BJ (cell line): ENCODE measurements around the gene NUP50. TPM values are rescaled to one million over a fixed set of nuclear protein-coding genes. Genes with fewer than 3 reads are reported as not detected.

Experiments
- CTCF ChIA-PET: fragments of 350-600 bp; formaldehyde crosslinking; extraction: SDS; loops from one replicate; lab custom pipeline; 2021; ENCODE audit warnings: antibody characterized with exemption, inconsistent platforms; lab: Yijun Ruan, JAX
- POLR2A ChIA-PET: fragments of 300-600 bp; sonication (Branson Sonifier 250); formaldehyde crosslinking; extraction: SDS; loops from one replicate; lab custom pipeline; 2021; ENCODE audit warnings: antibody characterized with exemption; lab: Charles Lee
- DNase-seq: peaks from one replicate; pipeline ENCODE4 v3.0.0-alpha.2; 2011; ENCODE audit warnings: low read depth
- H3K27me3 ChIP-seq: 2 replicates; pipeline ENCODE4 v1.6.0; 2011; ENCODE audit warnings: low read length; ENCODE audit not compliant: control insufficient read depth, insufficient read depth
- H3K36me3 ChIP-seq: 2 replicates; pipeline ENCODE4 v1.5.1; 2011; ENCODE audit warnings: low read length; ENCODE audit not compliant: control insufficient read depth, insufficient read depth
- H3K4me3 ChIP-seq: 2 replicates; pipeline ENCODE4 v1.5.1; 2011; ENCODE audit warnings: low read depth, mild to moderate bottlenecking, control low read depth, low read length
- polyA plus RNA-seq: library from polyadenylated mRNA; depleted of rRNA; stranded (reverse); fragments of >200 nt; gene quantifications from 2 replicates; pipeline ENCODE4 v1.2.3, GENCODE V29; 2011
- TF ChIP-seq, protein P1 (sequence below): IDR thresholded peaks from 2 replicates; pipeline ENCODE4 v1.5.1; 2011; ENCODE audit warnings: low read depth, mild to moderate bottlenecking, control low read depth, inconsistent platforms, low read length, moderate library complexity; ENCODE audit not compliant: insufficient read depth

Gene NUP50
- polyA plus RNA-seq, 1 experiment, result 12.4 TPM

- Histone ChIP-seq H3K36me3 (peaks cover 50% of the 10 kb centered on the region), H3K4me3 (no peak overlapping the region), H3K27me3 (no peaks in the 10 kb centered on the region)
- ChIA-PET POLR2A (no interaction called here), CTCF (no interaction called here)
- TF ChIP-seq, protein P1, sequence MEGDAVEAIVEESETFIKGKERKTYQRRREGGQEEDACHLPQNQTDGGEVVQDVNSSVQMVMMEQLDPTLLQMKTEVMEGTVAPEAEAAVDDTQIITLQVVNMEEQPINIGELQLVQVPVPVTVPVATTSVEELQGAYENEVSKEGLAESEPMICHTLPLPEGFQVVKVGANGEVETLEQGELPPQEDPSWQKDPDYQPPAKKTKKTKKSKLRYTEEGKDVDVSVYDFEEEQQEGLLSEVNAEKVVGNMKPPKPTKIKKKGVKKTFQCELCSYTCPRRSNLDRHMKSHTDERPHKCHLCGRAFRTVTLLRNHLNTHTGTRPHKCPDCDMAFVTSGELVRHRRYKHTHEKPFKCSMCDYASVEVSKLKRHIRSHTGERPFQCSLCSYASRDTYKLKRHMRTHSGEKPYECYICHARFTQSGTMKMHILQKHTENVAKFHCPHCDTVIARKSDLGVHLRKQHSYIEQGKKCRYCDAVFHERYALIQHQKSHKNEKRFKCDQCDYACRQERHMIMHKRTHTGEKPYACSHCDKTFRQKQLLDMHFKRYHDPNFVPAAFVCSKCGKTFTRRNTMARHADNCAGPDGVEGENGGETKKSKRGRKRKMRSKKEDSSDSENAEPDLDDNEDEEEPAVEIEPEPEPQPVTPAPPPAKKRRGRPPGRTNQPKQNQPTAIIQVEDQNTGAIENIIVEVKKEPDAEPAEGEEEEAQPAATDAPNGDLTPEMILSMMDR, result no peak
- peak; percentile 68 for DNase-seq
Measured at GRCh38 chr22:45201678-45202332, 38.1 kb downstream of the NUP50 start.

DNA sequence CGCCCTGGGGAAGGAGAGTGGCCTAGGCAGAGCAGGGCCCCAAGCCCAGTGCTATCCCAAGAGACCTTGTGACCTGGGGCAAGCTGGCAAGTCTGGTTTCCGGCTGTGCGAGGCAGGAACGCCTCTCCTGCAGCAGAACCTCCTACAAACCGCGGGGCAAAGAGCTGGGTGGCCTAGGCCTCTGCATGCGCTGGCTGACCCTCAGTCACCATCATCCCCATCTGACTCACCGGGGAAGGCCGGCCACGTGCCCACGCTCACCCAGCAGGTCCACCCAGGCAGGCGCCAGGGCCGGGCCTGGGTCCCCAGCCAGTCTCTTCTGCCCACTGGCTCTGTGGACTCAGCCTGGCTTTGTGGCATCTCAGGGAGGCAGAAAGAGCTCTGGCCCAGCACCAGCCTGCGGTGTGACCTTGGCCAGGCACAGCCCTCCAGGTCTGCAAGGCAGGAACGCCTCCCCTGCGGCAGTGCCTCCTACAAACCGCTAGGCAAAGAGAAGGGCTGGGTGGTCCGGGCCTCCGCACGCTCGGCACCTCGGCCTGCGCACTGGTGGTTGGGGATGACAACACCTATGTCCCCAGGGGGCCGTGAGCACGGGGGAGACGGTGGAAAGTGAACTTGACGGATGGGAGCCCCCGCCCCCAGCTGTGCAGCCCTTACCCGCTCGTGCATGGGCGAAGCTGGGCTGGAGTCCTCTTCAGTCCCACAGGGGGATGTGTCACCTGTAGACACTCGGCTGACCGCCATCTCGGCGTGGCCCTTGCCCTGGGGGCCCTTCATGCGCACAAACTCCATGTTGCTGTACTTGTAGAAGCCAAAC, 38.8 kb downstream of the NUP50 start:
- CTCF ChIA-PET, result no interaction called here
- TF ChIP-seq, protein P1, result no peak
- DNase-seq, result no peak
- no peaks in the 10 kb centered on the region for H3K27me3 ChIP-seq
- peaks cover 45% of the 10 kb centered on the region for H3K36me3 ChIP-seq
- POLR2A ChIA-PET, result no interaction called here
- H3K4me3 ChIP-seq, result no peak overlapping the region

DNA sequence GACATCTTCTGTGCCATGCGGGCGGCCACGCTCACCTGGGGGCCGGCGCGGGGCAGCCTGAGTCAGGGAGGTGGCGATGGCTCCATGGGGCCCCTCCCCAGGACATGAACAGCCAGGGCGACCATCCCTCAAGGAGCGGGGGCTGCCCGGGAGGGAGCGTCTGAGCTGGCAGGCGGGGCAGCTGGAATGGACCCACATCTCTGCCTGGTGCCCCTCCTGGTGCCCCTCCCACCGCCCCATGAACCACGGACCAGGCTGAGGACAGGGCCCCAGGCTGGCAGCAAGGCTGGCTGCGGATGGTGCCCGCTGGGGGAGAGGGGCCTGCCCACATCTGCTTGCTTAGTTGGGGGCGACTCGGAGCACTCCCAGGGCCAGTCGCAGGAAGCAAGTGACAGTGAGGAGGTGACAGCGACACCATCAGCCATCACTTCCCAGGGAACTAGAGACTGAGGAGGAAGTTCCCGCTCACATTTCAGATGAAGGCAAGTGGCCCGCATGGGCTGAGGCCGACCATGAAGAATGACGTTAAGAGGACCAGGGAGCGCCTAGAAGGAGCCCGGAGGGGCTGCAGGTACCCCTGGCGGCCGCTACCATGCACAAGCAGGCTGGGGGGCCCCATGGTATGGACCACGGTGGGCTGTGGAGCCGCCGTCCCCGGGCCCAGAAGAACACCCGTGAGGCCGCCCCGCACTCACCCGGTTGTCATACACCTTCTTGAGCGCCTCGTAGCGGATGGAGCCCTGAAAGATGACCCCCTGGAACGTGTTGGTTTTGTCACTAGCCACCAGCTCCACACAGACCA, 39.6 kb downstream of the NUP50 start:
- DNase-seq, result no peak
- TF ChIP-seq, protein P1, result no peak
- H3K36me3 ChIP-seq, result peaks cover 42% of the 10 kb centered on the region
- H3K4me3 ChIP-seq, result no peak overlapping the region
- H3K27me3 ChIP-seq, result no peaks in the 10 kb centered on the region
- CTCF ChIA-PET, result no interaction called here
- POLR2A ChIA-PET, result no interaction called here

- TF ChIP-seq, protein P1, result no peak
- no peaks in the 10 kb centered on the region for H3K27me3 ChIP-seq
- ChIA-PET POLR2A (no interaction called here), CTCF (no interaction called here)
- no peak for DNase-seq
- H3K4me3 ChIP-seq, result no peak overlapping the region
- H3K36me3 ChIP-seq, result peaks cover 39% of the 10 kb centered on the region
Measured at GRCh38 chr22:45204241-45204640, 40.5 kb downstream of the NUP50 start.

DNA sequence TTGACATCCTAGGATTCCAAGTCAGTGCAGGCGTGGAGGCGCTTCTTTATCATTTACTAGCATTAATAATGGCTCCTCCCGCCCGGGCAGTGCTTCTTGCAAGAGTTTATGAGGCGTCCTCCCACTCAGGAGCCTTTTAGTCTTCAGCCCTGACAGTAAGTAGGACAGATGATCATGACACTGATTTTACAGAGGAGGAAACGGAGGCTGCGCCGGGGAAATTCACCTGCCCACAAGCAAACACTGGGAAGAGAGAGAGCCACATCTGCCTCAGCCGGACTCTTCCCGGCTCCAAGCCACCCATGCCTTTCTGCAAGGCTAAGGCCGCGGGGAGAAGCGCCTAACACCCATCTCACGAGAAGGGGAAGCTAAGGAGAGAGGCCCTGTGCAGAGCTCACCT, 41.1 kb downstream of the NUP50 start:
- POLR2A ChIA-PET, result no interaction called here
- CTCF ChIA-PET, result no interaction called here
- TF ChIP-seq, protein P1, result no peak
- DNase-seq, result no peak
- Histone ChIP-seq H3K27me3 (no peaks in the 10 kb centered on the region), H3K4me3 (no peak overlapping the region), H3K36me3 (peaks cover 34% of the 10 kb centered on the region)
